Keratinocyte (primary cell): Measurements from ENCODE around the gene FICD. TPM values are rescaled to one million over a fixed set of nuclear protein-coding genes. Genes with fewer than 3 reads are reported as not detected.

Experiments used
- DNase-seq: peaks from one replicate; pipeline ENCODE4 v3.0.0-alpha.2; 2011; ENCODE audit warnings: low read depth, missing footprints, low spot score
- FAIRE-seq: peaks from 2 replicates; lab custom pipeline; 2011; peaks lifted over from hg19 to GRCh38; lab: Jason Lieb, UNC
- H2AFZ ChIP-seq: 2 replicates; pipeline ENCODE4 v1.6.0; 2012; ENCODE audit warnings: low read length, control low read depth, inconsistent platforms; ENCODE audit not compliant: control insufficient read depth
- H3K27ac ChIP-seq: 2 replicates; pipeline ENCODE4 v1.5.1; 2011; ENCODE audit warnings: low read length; ENCODE audit not compliant: control insufficient read depth, insufficient read depth
- H3K27me3 ChIP-seq: 3 replicates; pipeline ENCODE4 v1.6.0; 2011; ENCODE audit warnings: low read length; ENCODE audit not compliant: control insufficient read depth, insufficient read depth; ENCODE audit errors: extremely low read depth
- H3K36me3 ChIP-seq, 2 experiments: 2 replicates in 1 of 2; 3 replicates in 1 of 2; pipeline ENCODE4 v1.5.1; 2011; ENCODE audit warnings: low read length in 2 of 2, mild to moderate bottlenecking in 1 of 2; ENCODE audit not compliant: control insufficient read depth in 2 of 2, insufficient read depth in 2 of 2; ENCODE audit errors: extremely low read depth in 1 of 2
- H3K4me1 ChIP-seq: 3 replicates; pipeline ENCODE4 v1.5.1; 2011; ENCODE audit warnings: low read length; ENCODE audit not compliant: control insufficient read depth, insufficient read depth; ENCODE audit errors: extremely low read depth
- H3K4me2 ChIP-seq: 3 replicates; pipeline ENCODE4 v1.6.0; 2011; ENCODE audit warnings: low read depth, low read length; ENCODE audit not compliant: control insufficient read depth, insufficient read depth; ENCODE audit errors: extremely low read depth
- H3K4me3 ChIP-seq, 3 experiments: fragments of 200-600 bp in 1 of 3; sonication (generic) in 1 of 3; 2 replicates in 2 of 3; 3 replicates in 1 of 3; pipeline ENCODE4 v1.5.1; 2011 to 2016; ENCODE audit warnings: low read length in 3 of 3, mild to moderate bottlenecking in 3 of 3, control low read depth in 2 of 3, inconsistent platforms in 1 of 3, low read depth in 1 of 3, mixed read lengths in 1 of 3, mixed run types in 1 of 3, moderate library complexity in 1 of 3; ENCODE audit not compliant: control insufficient read depth in 2 of 3, insufficient read depth in 2 of 3; ENCODE audit errors: extremely low read depth in 1 of 3
- H3K79me2 ChIP-seq: 2 replicates; pipeline ENCODE4 v1.6.0; 2012; ENCODE audit warnings: low read length; ENCODE audit not compliant: control insufficient read depth, insufficient read depth
- H3K9ac ChIP-seq: 3 replicates; pipeline ENCODE4 v1.6.0; 2011; ENCODE audit warnings: low read length; ENCODE audit not compliant: control insufficient read depth, insufficient read depth; ENCODE audit errors: extremely low read depth
- H3K9me1 ChIP-seq: 3 replicates; pipeline ENCODE4 v1.6.0; 2011; ENCODE audit warnings: low read length; ENCODE audit not compliant: control insufficient read depth, insufficient read depth; ENCODE audit errors: extremely low read depth
- H3K9me3 ChIP-seq: 2 replicates; pipeline ENCODE4 v1.5.1; 2012; ENCODE audit warnings: low read depth, low read length; ENCODE audit not compliant: control insufficient read depth
- H4K20me1 ChIP-seq: 3 replicates; pipeline ENCODE4 v1.6.0; 2011; ENCODE audit warnings: low read length; ENCODE audit not compliant: control insufficient read depth, insufficient read depth; ENCODE audit errors: extremely low read depth
- CTCF ChIP-seq, 3 experiments: IDR thresholded peaks in 1 of 3; conservative IDR thresholded peaks in 1 of 3; optimal IDR thresholded peaks in 1 of 3; 2 replicates in 2 of 3; 3 replicates in 1 of 3; pipeline versions ENCODE3 to v1.5.1; 2011; ENCODE audit warnings: low read length in 3 of 3, mild to moderate bottlenecking in 3 of 3, moderate library complexity in 2 of 3, control low read depth in 1 of 3, inconsistent platforms in 1 of 3; ENCODE audit not compliant: insufficient read depth in 2 of 3; ENCODE audit errors: extremely low read depth in 1 of 3
- EZH2 ChIP-seq: IDR thresholded peaks from one replicate; pipeline ENCODE4 v1.6.1; 2012; ENCODE audit warnings: inconsistent platforms, mild to moderate bottlenecking, low read length, moderate library complexity
- dilution Hi-C: fragments of 300-500 bp; cut with MboI; formaldehyde crosslinking; loops from one replicate; pipeline ENCODE4 v1.7.0; 2020; ENCODE audit warnings: low sequenced_read_pairs; ENCODE audit not compliant: extremely low pct_ligation_motif_present
- polyA minus RNA-seq, 3 experiments: library from RNA; depleted of rRNA, polyadenylated mRNA; stranded (reverse); fragments of >200 nt; gene quantifications; 1 replicate in 1 of 3; 2 replicates in 1 of 3; 3 replicates in 1 of 3; pipeline ENCODE4 v1.2.3, GENCODE V29; 2011
- polyA plus RNA-seq, 5 experiments: library from polyadenylated mRNA; depleted of rRNA in 3 of 5; stranded (reverse) in 3 of 5; stranded (forward) in 1 of 5; unstranded in 1 of 5; fragments of >200 nt; gene quantifications; 1 replicate in 1 of 5; 2 replicates in 3 of 5; 3 replicates in 1 of 5; pipeline versions ENCODE4 v1.2.1 to v1.2.3, GENCODE V29; 2011 to 2012; ENCODE audit warnings: missing spikeins in 2 of 5, low read depth in 1 of 5, low replicate concordance in 1 of 5

FICD gene
- polyA plus RNA-seq (0.31 to 0.70 TPM (median 0.47 TPM) in 3 replicates), polyA minus RNA-seq (0.67 to 1.7 TPM (median 1.2 TPM) in 3 replicates)
- 1.5 TPM for polyA plus RNA-seq (2011; ENCODE audit: low read depth)
- 0.32 and 0.34 TPM in 2 replicates for polyA plus RNA-seq (2011; cell fraction: cytosol; rRNA removed)
- polyA plus RNA-seq (2011; cell fraction: nucleus; rRNA removed) = 1.4 and 1.5 TPM in 2 replicates
- polyA plus RNA-seq (2012; ENCODE audit: low replicate concordance) = 0.74 and 4.5 TPM in 2 replicates
- polyA minus RNA-seq (2011; cell fraction: cytosol; rRNA and poly(A)+ RNA removed) = 0.96 TPM
- 1.3 and 1.7 TPM in 2 replicates for polyA minus RNA-seq (2011; cell fraction: nucleus; rRNA and poly(A)+ RNA removed)

GRCh38 chr12:108514973-108515814 is at the start of gene FICD:
FICD (plus strand) TSS chr12:108515277; CDS start chr12:108516973, 1,696 bp downstream.
- TF ChIP-seq CTCF (optimal IDR thresholded peaks at IDR 0.05 in 1 of 3, IDR thresholded peaks at IDR 0.05 in 1 of 3, conservative IDR thresholded peaks at IDR 0.05 in 1 of 3; ENCODE audit: extremely low read depth in 1 of 3, insufficient read depth in 2 of 3, low read length in 3 of 3) = no peak
- no peak for TF ChIP-seq EZH2
- no peaks in the 10 kb centered on the region for H3K9me3 ChIP-seq
- H3K4me1 ChIP-seq = peaks cover 7% of the 10 kb centered on the region
- peak within 1 kb of the TSS; percentile 89 for H3K9ac ChIP-seq
- peaks cover 2% of the 10 kb centered on the region for H3K79me2 ChIP-seq
- H3K4me3 ChIP-seq = peak within 1 kb of the TSS; percentile 83 to 86 (median 84)
- no peaks in the 10 kb centered on the region for H3K27me3 ChIP-seq
- DNase-seq = peak; percentile 80
- H3K4me2 ChIP-seq = peak within 1 kb of the TSS; percentile 91
- H3K36me3 ChIP-seq = peaks cover 7 to 8% of the 10 kb centered on the region in 2 experiments
- peak within 1 kb of the TSS; percentile 78 for H3K27ac ChIP-seq
- dilution Hi-C loops = no loop called here
- peak within 1 kb of the TSS; percentile 85 for H2AFZ ChIP-seq
- H3K9me1 ChIP-seq = peaks cover 2% of the 10 kb centered on the region
- H4K20me1 ChIP-seq = no peaks in the 10 kb centered on the region
- FAIRE-seq = peak; percentile 41

- Histone ChIP-seq H3K9me1 (no peaks in the 10 kb centered on the region), H3K4me2 (no peak overlapping the region), H3K9ac (no peak overlapping the region), H3K9me3 (no peaks in the 10 kb centered on the region), H3K79me2 (no peaks in the 10 kb centered on the region), H2AFZ (no peak overlapping the region), H3K4me3 (no peak overlapping the region), H3K4me1 (no peaks in the 10 kb centered on the region), H3K27ac (no peak overlapping the region), H3K36me3 (no peaks in the 10 kb centered on the region), H3K27me3 (no peaks in the 10 kb centered on the region), H4K20me1 (no peaks in the 10 kb centered on the region)
- dilution Hi-C loops = no loop called here
- FAIRE-seq = no peak
- TF ChIP-seq CTCF (optimal IDR thresholded peaks at IDR 0.05 in 1 of 3, IDR thresholded peaks at IDR 0.05 in 1 of 3, conservative IDR thresholded peaks at IDR 0.05 in 1 of 3; ENCODE audit: extremely low read depth in 1 of 3, insufficient read depth in 2 of 3, low read length in 3 of 3) (no peak), EZH2 (no peak)
- DNase-seq = no peak
These were observed 49.7 kb upstream of the FICD start for GRCh38 chr12:108465417-108465816.
